Measurements from ENCODE around the gene C4B.

- no peak for TF ChIP-seq CTCF (IDR thresholded peaks at IDR 0.05)
- TF ChIP-seq CBX2 (IDR thresholded peaks at IDR 0.05; ENCODE audit: borderline replicate concordance, low read depth): no peak
- no peak for TF ChIP-seq MAFK (IDR thresholded peaks at IDR 0.05; ENCODE audit: partially characterized antibody)
These were observed 35.2 kb upstream of the C4B start for GRCh38 chr6:31979238-31979898.
